NCI-H187 (cell line): ENCODE measurements around the gene CCDC69.
"Not testable (repeated sequence)": the region's sequence is repeated elsewhere in the genome, so short reads cannot be mapped to it uniquely, and the experiment has no call there.

Source experiments
- DNase-seq, 2 experiments: peaks; one replicate each; lab custom pipeline; 2025; lab: John Stamatoyannopoulos, UW

Gene CCDC69

GRCh38 chr5:151192626-151193025, 31.3 kb downstream of the CCDC69 start:
- no peak for DNase-seq

- DNase-seq, result no peak
These were observed 32.2 kb downstream of the CCDC69 start for GRCh38 chr5:151191661-151192060.

GRCh38 chr5:151189151-151189550, 34.7 kb downstream of the CCDC69 start:
- no peak for DNase-seq

- no peak for DNase-seq
These were observed 37.4 kb downstream of the CCDC69 start for GRCh38 chr5:151186538-151186937.

GRCh38 chr5:151186052-151186451, 37.8 kb downstream of the CCDC69 start:
- no peak for DNase-seq

- DNase-seq, result no peak
These were observed 39.4 kb downstream of the CCDC69 start for GRCh38 chr5:151184316-151185042.

- DNase-seq, result no peak
These were observed 40.2 kb downstream of the CCDC69 start for GRCh38 chr5:151183456-151184245.

GRCh38 chr5:151182976-151183375, 40.9 kb downstream of the CCDC69 start:
- no peak for DNase-seq

GRCh38 chr5:151182524-151182900, 41.4 kb downstream of the CCDC69 start:
- no peak for DNase-seq

- DNase-seq, result no peak
These were observed 41.9 kb downstream of the CCDC69 start for GRCh38 chr5:151181818-151182523.

- DNase-seq, result no peak
These were observed 43.6 kb downstream of the CCDC69 start for GRCh38 chr5:151180291-151180690.

GRCh38 chr5:151179489-151179840, 44.4 kb downstream of the CCDC69 start:
- no peak for DNase-seq

GRCh38 chr5:151178777-151179488, 45.0 kb downstream of the CCDC69 start:
- no peak for DNase-seq

GRCh38 chr5:151178372-151178771, 45.5 kb downstream of the CCDC69 start:
- DNase-seq, result no peak

- not testable (repeated sequence) for DNase-seq
These were observed 47.6 kb downstream of the CCDC69 start for GRCh38 chr5:151176268-151176667.

GRCh38 chr5:151174612-151175101, 49.2 kb downstream of the CCDC69 start:
- DNase-seq, result peak; percentile 33 to 43

- DNase-seq, result no peak
These were observed 49.9 kb downstream of the CCDC69 start for GRCh38 chr5:151173711-151174611.

GRCh38 chr5:151171529-151171928, 52.4 kb downstream of the CCDC69 start:
- no peak for DNase-seq

- DNase-seq, result no peak
These were observed 55.1 kb downstream of the CCDC69 start for GRCh38 chr5:151168602-151169344.

- no peak for DNase-seq
These were observed 56.9 kb downstream of the CCDC69 start for GRCh38 chr5:151167022-151167421.
